Activated CD4-positive, alpha-beta memory T cell treated with anti-CD3 and anti-CD28 coated beads for 36 hours (primary cell): ENCODE data around the gene MRPS27. TPM values are rescaled to one million over a fixed set of nuclear protein-coding genes. Genes with fewer than 3 reads are reported as not detected.

Experiments used
- CTCF ChIA-PET: fragments of 350-600 bp; sonication (Branson Sonifier 250); formaldehyde crosslinking; loops from one replicate; lab custom pipeline; 2021; ENCODE audit warnings: antibody characterized with exemption, inconsistent platforms; lab: Charles Lee
- POLR2A ChIA-PET: fragments of 350-600 bp; sonication (Branson Sonifier 250); formaldehyde crosslinking; loops from one replicate; lab custom pipeline; 2021; ENCODE audit warnings: antibody characterized with exemption; lab: Charles Lee
- DNase-seq: peaks from one replicate; pipeline ENCODE4 v3.0.0-alpha.2; 2020
- H3K27ac Mint-ChIP-seq: one replicate; pipeline ENCODE4 v1.8.0; 2021; ENCODE audit warnings: mixed read lengths
- H3K27me3 Mint-ChIP-seq: one replicate; pipeline ENCODE4 v1.8.0; 2021; ENCODE audit warnings: mixed read lengths
- H3K36me3 Mint-ChIP-seq: one replicate; pipeline ENCODE4 v1.8.0; 2021; ENCODE audit warnings: mixed read lengths
- H3K4me1 Mint-ChIP-seq: one replicate; pipeline ENCODE4 v1.8.0; 2021; ENCODE audit warnings: low read depth, mixed read lengths
- H3K4me3 Mint-ChIP-seq: one replicate; pipeline ENCODE4 v1.8.0; 2021; ENCODE audit warnings: mild to moderate bottlenecking, mixed read lengths
- H3K9me3 Mint-ChIP-seq: one replicate; pipeline ENCODE4 v1.8.0; 2021; ENCODE audit warnings: mixed read lengths
- intact Hi-C: fragments of 100-400 bp; cut with micrococcal nuclease; formaldehyde crosslinking; loops from one replicate; pipeline ENCODE4 v1.15.1; 2023
- total RNA-seq, 2 experiments: library from RNA; stranded (reverse); gene quantifications; one replicate each; pipeline ENCODE4 v1.2.3, GENCODE V29; 2021

The MRPS27 gene
- total RNA-seq, 2 experiments from 2014 or later, result 85.9 to 91.4 TPM

GRCh38 chr5:72235725-72236124 lies 84.3 kb downstream of the MRPS27 start:
- no peak overlapping the region for H3K27ac Mint-ChIP-seq
- CTCF ChIA-PET, result interaction anchor here (1.9 kb wide), 1 partner anchor 97 kb away, joined by 6 read pairs; no protein-coding TSS in a partner anchor
- intact Hi-C loops, result loop anchor here (2.0 to 10.0 kb wide), 4 partner anchors 23 to 453 kb away; no protein-coding TSS in a partner anchor
- no peak for DNase-seq
- H3K4me1 Mint-ChIP-seq, result peaks cover 36% of the 10 kb centered on the region
- POLR2A ChIA-PET, result no interaction called here
- H3K9me3 Mint-ChIP-seq, result no peaks in the 10 kb centered on the region
- no peak overlapping the region for H3K4me3 Mint-ChIP-seq
- H3K36me3 Mint-ChIP-seq, result peaks cover 42% of the 10 kb centered on the region
- H3K27me3 Mint-ChIP-seq, result no peaks in the 10 kb centered on the region

GRCh38 chr5:72234868-72235267 lies 85.2 kb downstream of the MRPS27 start:
- no peak overlapping the region for H3K4me3 Mint-ChIP-seq
- intact Hi-C loops, result loop anchor here (1.0 to 10.0 kb wide), 10 partner anchors 22 to 633 kb away; no protein-coding TSS in a partner anchor
- H3K36me3 Mint-ChIP-seq, result peaks cover 48% of the 10 kb centered on the region
- no peak for DNase-seq
- H3K27me3 Mint-ChIP-seq, result no peaks in the 10 kb centered on the region
- H3K4me1 Mint-ChIP-seq, result peaks cover 36% of the 10 kb centered on the region
- ChIA-PET CTCF (interaction anchor here (0.8 to 1.9 kb wide), 6 partner anchors 12 to 101 kb away, joined by 3 to 6 read pairs (median 4); no protein-coding TSS in a partner anchor), POLR2A (interaction anchor here (1.4 to 1.5 kb wide), 2 partner anchors 40 to 73 kb away, joined by 4 read pairs; no protein-coding TSS in a partner anchor)
- no peak overlapping the region for H3K27ac Mint-ChIP-seq
- no peaks in the 10 kb centered on the region for H3K9me3 Mint-ChIP-seq

- Mint-ChIP-seq H3K9me3 (no peaks in the 10 kb centered on the region), H3K36me3 (peaks cover 48% of the 10 kb centered on the region), H3K27me3 (no peaks in the 10 kb centered on the region), H3K27ac (no peak overlapping the region), H3K4me3 (no peak overlapping the region), H3K4me1 (peaks cover 36% of the 10 kb centered on the region)
- intact Hi-C loops, result loop anchor here (1.0 to 10.0 kb wide), 10 partner anchors 21 to 632 kb away; no protein-coding TSS in a partner anchor
- ChIA-PET CTCF (interaction anchor here (0.8 to 1.9 kb wide), 6 partner anchors 13 to 100 kb away, joined by 3 to 6 read pairs (median 4); no protein-coding TSS in a partner anchor), POLR2A (interaction anchor here (0.6 to 1.5 kb wide), 4 partner anchors 39 to 460 kb away, joined by 4 to 7 read pairs (median 4); no protein-coding TSS in a partner anchor)
- DNase-seq, result peak; percentile 25
Observed at GRCh38 chr5:72234265-72234700, 85.8 kb downstream of the MRPS27 start.

- Mint-ChIP-seq H3K4me1 (peaks cover 36% of the 10 kb centered on the region), H3K4me3 (no peak overlapping the region), H3K9me3 (no peaks in the 10 kb centered on the region), H3K27me3 (no peaks in the 10 kb centered on the region), H3K36me3 (peaks cover 51% of the 10 kb centered on the region), H3K27ac (no peak overlapping the region)
- intact Hi-C loops, result loop anchor here (1.0 to 10.0 kb wide), 10 partner anchors 21 to 632 kb away; no protein-coding TSS in a partner anchor
- POLR2A ChIA-PET, result interaction anchor here (0.6 to 1.5 kb wide), 4 partner anchors 39 to 459 kb away, joined by 4 to 7 read pairs (median 4); no protein-coding TSS in a partner anchor
- DNase-seq, result no peak
- CTCF ChIA-PET, result interaction anchor here (1.2 to 1.9 kb wide), 4 partner anchors 13 to 95 kb away, joined by 3 to 6 read pairs (median 4); no protein-coding TSS in a partner anchor
Observed at GRCh38 chr5:72233835-72234234, 86.2 kb downstream of the MRPS27 start.

GRCh38 chr5:72232838-72233237 lies 87.2 kb downstream of the MRPS27 start:
- H3K9me3 Mint-ChIP-seq, result no peaks in the 10 kb centered on the region
- DNase-seq, result no peak
- no peak overlapping the region for H3K4me3 Mint-ChIP-seq
- ChIA-PET CTCF (no interaction called here), POLR2A (no interaction called here)
- no peak overlapping the region for H3K27ac Mint-ChIP-seq
- peaks cover 36% of the 10 kb centered on the region for H3K4me1 Mint-ChIP-seq
- intact Hi-C loops, result loop anchor here (5.0 to 10.0 kb wide), 4 partner anchors 34 to 631 kb away; no protein-coding TSS in a partner anchor
- no peaks in the 10 kb centered on the region for H3K27me3 Mint-ChIP-seq
- H3K36me3 Mint-ChIP-seq, result peaks cover 50% of the 10 kb centered on the region

- peaks cover 36% of the 10 kb centered on the region for H3K4me1 Mint-ChIP-seq
- ChIA-PET CTCF (no interaction called here), POLR2A (no interaction called here)
- H3K27me3 Mint-ChIP-seq, result no peaks in the 10 kb centered on the region
- H3K4me3 Mint-ChIP-seq, result no peak overlapping the region
- H3K36me3 Mint-ChIP-seq, result peaks cover 51% of the 10 kb centered on the region
- no peak overlapping the region for H3K27ac Mint-ChIP-seq
- no peak for DNase-seq
- intact Hi-C loops, result loop anchor here (5.0 to 10.0 kb wide), 4 partner anchors 35 to 630 kb away; no protein-coding TSS in a partner anchor
- H3K9me3 Mint-ChIP-seq, result no peaks in the 10 kb centered on the region
Observed at GRCh38 chr5:72231991-72232703, 87.9 kb downstream of the MRPS27 start.

- no peak overlapping the region for H3K27ac Mint-ChIP-seq
- ChIA-PET CTCF (interaction anchor here (0.6 kb wide), 1 partner anchor 254 kb away, joined by 4 read pairs; no protein-coding TSS in a partner anchor), POLR2A (no interaction called here)
- H3K4me1 Mint-ChIP-seq, result peaks cover 14% of the 10 kb centered on the region
- H3K27me3 Mint-ChIP-seq, result no peaks in the 10 kb centered on the region
- peaks cover 68% of the 10 kb centered on the region for H3K36me3 Mint-ChIP-seq
- no peak overlapping the region for H3K4me3 Mint-ChIP-seq
- DNase-seq, result no peak
- no peaks in the 10 kb centered on the region for H3K9me3 Mint-ChIP-seq
- intact Hi-C loops, result no loop called here
Observed at GRCh38 chr5:72228960-72229359, 91.1 kb downstream of the MRPS27 start.

GRCh38 chr5:72226950-72227349 lies 93.1 kb downstream of the MRPS27 start:
- CTCF ChIA-PET, result no interaction called here
- no peaks in the 10 kb centered on the region for H3K9me3 Mint-ChIP-seq
- POLR2A ChIA-PET, result no interaction called here

GRCh38 chr5:72225741-72226140 lies 94.3 kb downstream of the MRPS27 start:
- CTCF ChIA-PET, result no interaction called here
- intact Hi-C loops, result no loop called here
- no peak overlapping the region for H3K27ac Mint-ChIP-seq
- H3K9me3 Mint-ChIP-seq, result no peaks in the 10 kb centered on the region
- no peaks in the 10 kb centered on the region for H3K27me3 Mint-ChIP-seq
- POLR2A ChIA-PET, result no interaction called here
- no peak for DNase-seq
- H3K4me1 Mint-ChIP-seq, result no peaks in the 10 kb centered on the region
- H3K36me3 Mint-ChIP-seq, result peaks cover 72% of the 10 kb centered on the region
- H3K4me3 Mint-ChIP-seq, result no peak overlapping the region

More at GRCh38 chr5:72226950-72227349, 93.1 kb downstream of the MRPS27 start:
- DNase-seq, result no peak
- peaks cover 74% of the 10 kb centered on the region for H3K36me3 Mint-ChIP-seq
- no peaks in the 10 kb centered on the region for H3K27me3 Mint-ChIP-seq
- H3K4me1 Mint-ChIP-seq, result peaks cover under 1% of the 10 kb centered on the region
- intact Hi-C loops, result no loop called here
- no peak overlapping the region for H3K4me3 Mint-ChIP-seq
- H3K27ac Mint-ChIP-seq, result no peak overlapping the region

GRCh38 chr5:72224946-72225463 lies 95.0 kb downstream of the MRPS27 start:
- DNase-seq, result no peak

GRCh38 chr5:72223371-72223770 lies 96.7 kb downstream of the MRPS27 start:
- POLR2A ChIA-PET, result no interaction called here
- H3K36me3 Mint-ChIP-seq, result peaks cover 80% of the 10 kb centered on the region
- intact Hi-C loops, result no loop called here

More at GRCh38 chr5:72224946-72225463, 95.0 kb downstream of the MRPS27 start:
- Mint-ChIP-seq H3K9me3 (no peaks in the 10 kb centered on the region), H3K36me3 (peaks cover 70% of the 10 kb centered on the region), H3K4me3 (no peak overlapping the region), H3K27me3 (no peaks in the 10 kb centered on the region), H3K4me1 (no peaks in the 10 kb centered on the region), H3K27ac (no peak overlapping the region)
- intact Hi-C loops, result no loop called here
- POLR2A ChIA-PET, result no interaction called here
- CTCF ChIA-PET, result no interaction called here

GRCh38 chr5:72222521-72222920 lies 97.5 kb downstream of the MRPS27 start:
- no peaks in the 10 kb centered on the region for H3K4me1 Mint-ChIP-seq
- intact Hi-C loops, result no loop called here
- no peak overlapping the region for H3K27ac Mint-ChIP-seq
- H3K27me3 Mint-ChIP-seq, result no peaks in the 10 kb centered on the region
- ChIA-PET POLR2A (no interaction called here), CTCF (no interaction called here)
- DNase-seq, result no peak
- H3K4me3 Mint-ChIP-seq, result no peak overlapping the region
- H3K9me3 Mint-ChIP-seq, result no peaks in the 10 kb centered on the region
- peaks cover 82% of the 10 kb centered on the region for H3K36me3 Mint-ChIP-seq

More at GRCh38 chr5:72223371-72223770, 96.7 kb downstream of the MRPS27 start:
- no peaks in the 10 kb centered on the region for H3K9me3 Mint-ChIP-seq
- CTCF ChIA-PET, result interaction anchor here (0.6 kb wide), 1 partner anchor 46 kb away, joined by 3 read pairs; no protein-coding TSS in a partner anchor
- H3K4me1 Mint-ChIP-seq, result no peaks in the 10 kb centered on the region
- DNase-seq, result no peak
- H3K4me3 Mint-ChIP-seq, result no peak overlapping the region
- H3K27me3 Mint-ChIP-seq, result no peaks in the 10 kb centered on the region
- no peak overlapping the region for H3K27ac Mint-ChIP-seq
